Right lobe of liver (tissue), 6 donors: ENCODE results near the gene STK24. TPM values are rescaled to one million over a fixed set of nuclear protein-coding genes. Genes with fewer than 3 reads are reported as not detected.

Experiments used
- ATAC-seq, 4 donors: fragments of 200-7000 bp; cut with Tn5 transposase; one replicate each; pipeline ENCODE4 v1.9.1; 2020; ENCODE audit warnings: mild to moderate bottlenecking in 4 of 4, moderate library complexity in 4 of 4
- DNase-seq, 3 donors: peaks; one replicate each; pipeline ENCODE4 v3.0.0-alpha.2; 2020
- H3K27ac ChIP-seq, 3 donors: fragments of 200-600 bp; one replicate each; pipeline ENCODE4 v1.8.0; 2022
- H3K27me3 ChIP-seq, 2 donors: fragments of 200-600 bp; one replicate each; pipeline ENCODE4 v1.8.0; 2022
- H3K36me3 ChIP-seq, 4 donors: fragments of 200-600 bp; sonication (generic) in 1 of 4; one replicate each; pipeline versions ENCODE4 v1.5.1 to v1.8.0; 2017 to 2022; ENCODE audit warnings: control low read depth in 1 of 4
- H3K4me1 ChIP-seq, 4 donors: fragments of 200-600 bp; sonication (generic) in 1 of 4; one replicate each; pipeline versions ENCODE4 v1.5.1 to v1.8.0; 2017 to 2022; ENCODE audit warnings: control low read depth in 1 of 4
- H3K4me3 ChIP-seq, 3 donors: fragments of 200-600 bp; one replicate each; pipeline ENCODE4 v1.8.0; 2022
- H3K9me3 ChIP-seq, 4 donors: fragments of 200-600 bp; sonication (generic) in 1 of 4; one replicate each; pipeline versions ENCODE4 v1.5.1 to v1.8.0; 2017 to 2022; ENCODE audit warnings: control low read depth in 1 of 4
- POLR2A ChIP-seq: fragments of 450-650 bp; IDR thresholded peaks from one replicate; pipeline ENCODE4 v1.6.1; 2017; ENCODE audit warnings: antibody characterized with exemption, mild to moderate bottlenecking
- WGBS: methylation state at CpG from one replicate; pipeline ENCODE4 v1.1.6; 2018; ENCODE audit warnings: low coverage, low lambda C conversion rate; ENCODE audit not compliant: insufficient coverage; ENCODE audit errors: missing lambda C conversion rate; 5-methylcytosine and 5-hydroxymethylcytosine counted together
- intact Hi-C, 2 donors: fragments of 100-400 bp; cut with DNase I; formaldehyde crosslinking; loops; one replicate each; pipeline versions ENCODE4 v1.11.2 to v1.14.1; 2022
- total RNA-seq, 6 experiments: library from RNA; depleted of rRNA in 2 of 6; stranded (reverse); fragments of >200 nt in 2 of 6; fragmentation: NEBNext Ultra II Directional in 3 of 6; extraction: Animal tissue kit (Norgen Biotek cat#: 25700) in 3 of 6; gene quantifications; one replicate each; pipeline versions ENCODE4 v1.1.0 to v1.2.4, GENCODE V29; 2016 to 2023
- TF ChIP-seq, protein P1 (sequence below), 4 donors: fragments of 200-600 bp in 3 of 4; fragments of 450-650 bp in 1 of 4; IDR thresholded peaks; one replicate each; pipeline versions ENCODE4 v1.5.1 to v1.8.0; 2016 to 2022; ENCODE audit warnings: antibody characterized with exemption in 4 of 4, mild to moderate bottlenecking in 2 of 4
- donor health status: DM: no; HTN: yes; CAD: no.
- donor health status: DM: no; HTN: no; CAD: no.
- donor health status: DM: no; HTN: no; CAD: no.
- donor health status: DM: no; HTN: yes; CAD: no.
- donor health status: DM: no; HTN: yes; CAD: no.

The STK24 gene
- total RNA-seq, 6 experiments from 2014 or later = 14.8 to 40.8 (median 28.6) TPM

DNA sequence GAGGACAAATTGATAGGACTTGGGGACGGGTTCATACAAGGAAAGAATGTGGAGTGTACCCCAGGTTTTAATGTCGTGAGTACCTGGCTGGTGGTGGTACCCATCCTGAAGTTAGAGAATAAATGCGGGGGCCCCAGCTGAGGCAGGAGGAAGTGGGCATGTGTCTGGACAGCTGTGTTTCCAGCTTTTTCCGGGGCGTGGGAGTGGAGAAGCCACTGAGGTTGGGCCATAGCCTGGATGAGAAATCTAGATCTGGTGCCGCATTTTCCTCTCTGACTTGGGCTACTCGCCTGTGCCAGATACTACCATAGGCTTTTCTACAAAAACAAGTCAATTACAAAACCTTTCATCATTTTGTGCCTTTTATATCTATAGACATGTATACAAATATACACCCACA is 147.4 kb downstream of the STK24 start:
- intact Hi-C loops = no loop called here
- 92% methylated on average over 6 of the region's 7 CpGs for WGBS
- Histone ChIP-seq H3K36me3 (peaks cover 0 to 18% (median 5%) of the 10 kb centered on the region in 4 donors), H3K9me3 (no peaks in the 10 kb centered on the region), H3K4me3 (no peak overlapping the region), H3K27me3 (no peaks in the 10 kb centered on the region), H3K27ac (no peak overlapping the region), H3K4me1 (no peaks in the 10 kb centered on the region)
- ATAC-seq = no peak
- TF ChIP-seq POLR2A = no peak
- TF ChIP-seq, protein P1, sequence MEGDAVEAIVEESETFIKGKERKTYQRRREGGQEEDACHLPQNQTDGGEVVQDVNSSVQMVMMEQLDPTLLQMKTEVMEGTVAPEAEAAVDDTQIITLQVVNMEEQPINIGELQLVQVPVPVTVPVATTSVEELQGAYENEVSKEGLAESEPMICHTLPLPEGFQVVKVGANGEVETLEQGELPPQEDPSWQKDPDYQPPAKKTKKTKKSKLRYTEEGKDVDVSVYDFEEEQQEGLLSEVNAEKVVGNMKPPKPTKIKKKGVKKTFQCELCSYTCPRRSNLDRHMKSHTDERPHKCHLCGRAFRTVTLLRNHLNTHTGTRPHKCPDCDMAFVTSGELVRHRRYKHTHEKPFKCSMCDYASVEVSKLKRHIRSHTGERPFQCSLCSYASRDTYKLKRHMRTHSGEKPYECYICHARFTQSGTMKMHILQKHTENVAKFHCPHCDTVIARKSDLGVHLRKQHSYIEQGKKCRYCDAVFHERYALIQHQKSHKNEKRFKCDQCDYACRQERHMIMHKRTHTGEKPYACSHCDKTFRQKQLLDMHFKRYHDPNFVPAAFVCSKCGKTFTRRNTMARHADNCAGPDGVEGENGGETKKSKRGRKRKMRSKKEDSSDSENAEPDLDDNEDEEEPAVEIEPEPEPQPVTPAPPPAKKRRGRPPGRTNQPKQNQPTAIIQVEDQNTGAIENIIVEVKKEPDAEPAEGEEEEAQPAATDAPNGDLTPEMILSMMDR (IDR thresholded peaks at IDR 0.05) = no peak
- no peak for DNase-seq

GRCh38 chr13:98429081-98429480 is 147.8 kb downstream of the STK24 start:
- H3K36me3 ChIP-seq = peaks cover 0 to 23% (median 5%) of the 10 kb centered on the region in 4 donors
- DNase-seq = no peak
- H3K27ac ChIP-seq = no peak overlapping the region
- 70% methylated on average over 7 of the region's 10 CpGs for WGBS
- no peaks in the 10 kb centered on the region for H3K4me1 ChIP-seq
- H3K9me3 ChIP-seq = no peaks in the 10 kb centered on the region
- TF ChIP-seq, protein P1 (IDR thresholded peaks at IDR 0.05) = no peak
- no peak for TF ChIP-seq POLR2A
- no peaks in the 10 kb centered on the region for H3K27me3 ChIP-seq
- intact Hi-C loops = no loop called here
- no peak overlapping the region for H3K4me3 ChIP-seq
- ATAC-seq = no peak

GRCh38 chr13:98428256-98428966 is 148.5 kb downstream of the STK24 start:
- WGBS = 61% methylated on average over 6 of the region's 15 CpGs
- DNase-seq (no peak), ATAC-seq (peak in 2 of 4 donors; percentile 26 to 45)
- Histone ChIP-seq H3K36me3 (peaks cover 0 to 23% (median 6%) of the 10 kb centered on the region in 4 donors), H3K4me3 (no peak overlapping the region), H3K27me3 (no peaks in the 10 kb centered on the region), H3K4me1 (no peaks in the 10 kb centered on the region), H3K27ac (no peak overlapping the region), H3K9me3 (no peaks in the 10 kb centered on the region)
- intact Hi-C loops = no loop called here
- TF ChIP-seq, protein P1 (IDR thresholded peaks at IDR 0.05) = no peak
- no peak for TF ChIP-seq POLR2A

DNA sequence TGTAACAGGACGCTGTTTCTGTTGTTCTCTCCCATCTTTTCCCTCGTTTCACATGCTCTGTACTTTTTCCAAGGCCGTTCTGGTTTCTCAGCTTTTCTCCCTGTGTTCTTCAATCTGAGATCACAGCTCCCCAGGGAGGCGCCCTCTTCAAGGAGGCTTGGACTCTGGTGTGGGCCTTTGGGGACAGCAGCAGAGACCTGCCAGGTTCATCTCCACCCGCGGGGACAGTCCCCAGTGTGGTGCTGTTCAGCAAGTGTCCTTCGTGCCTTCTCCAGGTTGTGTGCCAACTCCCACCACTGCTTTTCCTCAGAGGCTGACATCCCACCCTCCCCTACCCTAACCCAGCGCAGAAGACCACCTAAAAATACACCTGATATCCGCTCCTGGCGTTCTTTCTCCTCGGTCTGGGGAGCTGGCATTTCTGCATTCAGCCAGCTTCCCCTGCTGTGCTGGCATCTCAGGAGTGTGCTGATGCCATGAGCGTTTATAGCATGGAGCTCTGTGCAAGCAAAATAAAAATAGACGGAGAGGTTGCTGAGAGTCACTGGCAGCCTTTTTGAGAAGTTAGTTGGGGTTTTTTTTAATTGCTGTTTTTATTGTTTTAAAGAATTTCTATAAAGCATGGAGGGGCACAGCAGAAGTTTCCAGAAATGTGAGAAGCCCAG is 149.4 kb downstream of the STK24 start:
- H3K27me3 ChIP-seq = no peaks in the 10 kb centered on the region
- DNase-seq (no peak), ATAC-seq (no peak)
- H3K9me3 ChIP-seq = no peaks in the 10 kb centered on the region
- H3K4me1 ChIP-seq = no peaks in the 10 kb centered on the region
- no peak overlapping the region for H3K27ac ChIP-seq
- H3K4me3 ChIP-seq = no peak overlapping the region
- 88% methylated on average over 10 of the region's 13 CpGs for WGBS
- TF ChIP-seq, protein P1 (IDR thresholded peaks at IDR 0.05) = no peak
- TF ChIP-seq POLR2A = no peak
- intact Hi-C loops = no loop called here
- H3K36me3 ChIP-seq = peaks cover 0 to 23% (median 6%) of the 10 kb centered on the region in 4 donors
